ENCODE data around the gene TUBA1A. TPM values are rescaled to one million over a fixed set of nuclear protein-coding genes. Genes with fewer than 3 reads are reported as not detected.
"Not testable (repeated sequence)": the region's sequence is repeated elsewhere in the genome, so short reads cannot be mapped to it uniquely, and the experiment has no call there.

Gene TUBA1A
- total RNA-seq, 1 experiment from 2014 or later, result 9.8 TPM

- DNase-seq (ENCODE audit: unreplicated experiment); H3K9me3 Mint-ChIP-seq (ENCODE audit: unreplicated experiment); H3K27me3 Mint-ChIP-seq (ENCODE audit: insufficient read depth, unreplicated experiment); intact Hi-C loops (cut with micrococcal nuclease); H3K4me1 Mint-ChIP-seq (ENCODE audit: insufficient read depth, unreplicated experiment); BruUV-seq (replicated peaks); H3K4me3 Mint-ChIP-seq (ENCODE audit: unreplicated experiment); H3K27ac Mint-ChIP-seq (ENCODE audit: low read depth, unreplicated experiment): not testable (repeated sequence)
- POLR2A ChIA-PET, result interaction anchor here (1.6 kb wide), 1 partner anchor 8 kb away, joined by 3 read pairs; no protein-coding TSS in a partner anchor
- CTCF ChIA-PET, result interaction anchor here (0.6 to 1.7 kb wide), 3 partner anchors 10 to 95 kb away, joined by 3 to 4 read pairs (median 3); no protein-coding TSS in a partner anchor
- H3K36me3 Mint-ChIP-seq (ENCODE audit: insufficient read depth, unreplicated experiment), result peaks cover 12% of the 10 kb centered on the region
Measured at GRCh38 chr12:49183214-49183950, 5.5 kb downstream of the TUBA1A start.

DNA sequence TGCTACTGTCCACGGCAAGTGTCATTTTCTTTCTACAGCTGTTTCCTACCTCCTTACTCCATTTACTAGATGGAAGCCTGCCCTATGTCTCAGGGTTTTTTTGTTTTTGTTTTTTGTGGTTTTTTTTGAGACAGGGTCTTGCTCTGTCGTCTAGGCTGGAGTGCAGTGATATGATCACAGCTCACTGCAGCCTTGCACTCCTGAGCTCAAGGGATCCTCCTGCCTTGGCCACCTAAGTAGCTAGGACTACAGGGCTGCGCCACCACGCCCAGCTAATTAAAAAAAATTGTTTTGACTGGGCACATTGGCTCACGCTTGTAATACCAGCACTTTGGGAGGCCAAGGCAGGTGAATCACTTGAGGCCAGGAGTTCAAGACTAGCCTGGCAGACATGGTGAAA, 14.7 kb downstream of the TUBA1A start:
- ChIA-PET POLR2A (interaction anchor here (0.6 to 1.0 kb wide), 2 partner anchors 14 to 110 kb away, joined by 4 to 5 read pairs; no protein-coding TSS in a partner anchor), CTCF (interaction anchor here (1.0 to 2.8 kb wide), 3 partner anchors 9 to 86 kb away, joined by 3 to 15 read pairs (median 3); no protein-coding TSS in a partner anchor)
- Mint-ChIP-seq H3K36me3 (ENCODE audit: insufficient read depth, unreplicated experiment) (no peaks in the 10 kb centered on the region), H3K9me3 (ENCODE audit: unreplicated experiment) (no peaks in the 10 kb centered on the region), H3K27me3 (ENCODE audit: insufficient read depth, unreplicated experiment) (no peaks in the 10 kb centered on the region), H3K27ac (ENCODE audit: low read depth, unreplicated experiment) (no peak overlapping the region), H3K4me1 (ENCODE audit: insufficient read depth, unreplicated experiment) (no peaks in the 10 kb centered on the region), H3K4me3 (ENCODE audit: unreplicated experiment) (no peak overlapping the region)
- TF ChIP-seq, protein P1, sequence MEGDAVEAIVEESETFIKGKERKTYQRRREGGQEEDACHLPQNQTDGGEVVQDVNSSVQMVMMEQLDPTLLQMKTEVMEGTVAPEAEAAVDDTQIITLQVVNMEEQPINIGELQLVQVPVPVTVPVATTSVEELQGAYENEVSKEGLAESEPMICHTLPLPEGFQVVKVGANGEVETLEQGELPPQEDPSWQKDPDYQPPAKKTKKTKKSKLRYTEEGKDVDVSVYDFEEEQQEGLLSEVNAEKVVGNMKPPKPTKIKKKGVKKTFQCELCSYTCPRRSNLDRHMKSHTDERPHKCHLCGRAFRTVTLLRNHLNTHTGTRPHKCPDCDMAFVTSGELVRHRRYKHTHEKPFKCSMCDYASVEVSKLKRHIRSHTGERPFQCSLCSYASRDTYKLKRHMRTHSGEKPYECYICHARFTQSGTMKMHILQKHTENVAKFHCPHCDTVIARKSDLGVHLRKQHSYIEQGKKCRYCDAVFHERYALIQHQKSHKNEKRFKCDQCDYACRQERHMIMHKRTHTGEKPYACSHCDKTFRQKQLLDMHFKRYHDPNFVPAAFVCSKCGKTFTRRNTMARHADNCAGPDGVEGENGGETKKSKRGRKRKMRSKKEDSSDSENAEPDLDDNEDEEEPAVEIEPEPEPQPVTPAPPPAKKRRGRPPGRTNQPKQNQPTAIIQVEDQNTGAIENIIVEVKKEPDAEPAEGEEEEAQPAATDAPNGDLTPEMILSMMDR (IDR thresholded peaks at IDR 0.05; ENCODE audit: unreplicated experiment), result no peak
- intact Hi-C loops (cut with micrococcal nuclease), result no loop called here
- BruUV-seq (replicated peaks), result no TSS peak
- no peak for DNase-seq (ENCODE audit: unreplicated experiment)

DNA sequence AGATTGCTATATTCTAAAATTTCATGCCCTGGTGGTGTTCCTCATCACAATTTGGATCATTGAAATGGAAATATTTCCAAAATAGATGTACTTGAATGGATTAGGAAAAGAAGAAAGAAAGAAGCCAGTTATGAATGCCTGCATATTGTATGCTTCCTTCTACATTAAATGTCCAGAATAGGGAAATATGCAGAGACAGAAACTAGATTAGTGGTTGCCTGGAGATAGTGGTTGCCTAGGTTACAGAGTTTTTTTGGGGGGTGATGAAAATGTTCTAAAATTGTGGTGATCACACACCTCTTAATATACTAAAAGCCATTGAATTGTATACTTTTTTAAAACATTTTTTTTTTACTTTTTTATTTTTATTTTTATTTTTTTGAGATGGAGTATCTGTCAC, 18.0 kb downstream of the TUBA1A start:
- BruUV-seq (replicated peaks), result no TSS peak
- POLR2A ChIA-PET, result no interaction called here
- Mint-ChIP-seq H3K9me3 (ENCODE audit: unreplicated experiment) (no peaks in the 10 kb centered on the region), H3K4me3 (ENCODE audit: unreplicated experiment) (no peak overlapping the region), H3K27me3 (ENCODE audit: insufficient read depth, unreplicated experiment) (no peaks in the 10 kb centered on the region), H3K27ac (ENCODE audit: low read depth, unreplicated experiment) (no peak overlapping the region), H3K36me3 (ENCODE audit: insufficient read depth, unreplicated experiment) (no peaks in the 10 kb centered on the region), H3K4me1 (ENCODE audit: insufficient read depth, unreplicated experiment) (no peaks in the 10 kb centered on the region)
- CTCF ChIA-PET, result interaction anchor here (0.6 kb wide), 1 partner anchor 29 kb away, joined by 4 read pairs; no protein-coding TSS in a partner anchor
- TF ChIP-seq, protein P1 (IDR thresholded peaks at IDR 0.05; ENCODE audit: unreplicated experiment), result no peak
- intact Hi-C loops (cut with micrococcal nuclease), result no loop called here
- no peak for DNase-seq (ENCODE audit: unreplicated experiment)

- TF ChIP-seq, protein P1 (IDR thresholded peaks at IDR 0.05; ENCODE audit: unreplicated experiment), result no peak
- H3K4me1 Mint-ChIP-seq (ENCODE audit: insufficient read depth, unreplicated experiment), result no peaks in the 10 kb centered on the region
- DNase-seq (ENCODE audit: unreplicated experiment), result no peak
- BruUV-seq (replicated peaks), result no TSS peak
- H3K27me3 Mint-ChIP-seq (ENCODE audit: insufficient read depth, unreplicated experiment), result no peaks in the 10 kb centered on the region
- H3K27ac Mint-ChIP-seq (ENCODE audit: low read depth, unreplicated experiment), result no peak overlapping the region
- POLR2A ChIA-PET, result no interaction called here
- CTCF ChIA-PET, result no interaction called here
- H3K9me3 Mint-ChIP-seq (ENCODE audit: unreplicated experiment), result no peaks in the 10 kb centered on the region
- H3K36me3 Mint-ChIP-seq (ENCODE audit: insufficient read depth, unreplicated experiment), result no peaks in the 10 kb centered on the region
- intact Hi-C loops (cut with micrococcal nuclease), result no loop called here
- no peak overlapping the region for H3K4me3 Mint-ChIP-seq (ENCODE audit: unreplicated experiment)
Measured at GRCh38 chr12:49165114-49165513, 23.8 kb downstream of the TUBA1A start.

DNA sequence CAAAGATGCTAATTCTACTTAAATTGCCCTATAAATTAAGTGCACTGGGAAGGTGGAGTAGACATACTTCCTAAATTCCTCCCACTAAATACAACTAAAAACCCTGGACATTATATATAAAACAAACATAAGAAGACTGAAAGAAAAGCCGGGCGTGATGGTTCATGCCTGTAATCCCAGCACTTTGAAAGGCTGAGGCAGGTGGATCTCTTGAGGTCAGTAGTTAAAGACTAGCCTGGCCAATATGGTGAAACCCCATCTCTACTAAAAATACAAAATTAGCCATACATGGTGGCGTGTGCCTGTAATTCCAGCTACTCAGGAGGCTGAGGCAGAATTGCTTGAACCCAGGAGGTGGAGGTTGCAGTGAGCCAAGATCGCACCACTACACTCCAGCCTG, 27.0 kb downstream of the TUBA1A start:
- H3K4me3 Mint-ChIP-seq (ENCODE audit: unreplicated experiment); BruUV-seq (replicated peaks); H3K27me3 Mint-ChIP-seq (ENCODE audit: insufficient read depth, unreplicated experiment); H3K9me3 Mint-ChIP-seq (ENCODE audit: unreplicated experiment); DNase-seq (ENCODE audit: unreplicated experiment); H3K36me3 Mint-ChIP-seq (ENCODE audit: insufficient read depth, unreplicated experiment); H3K27ac Mint-ChIP-seq (ENCODE audit: low read depth, unreplicated experiment); intact Hi-C loops (cut with micrococcal nuclease); POLR2A ChIA-PET; H3K4me1 Mint-ChIP-seq (ENCODE audit: insufficient read depth, unreplicated experiment): not testable (repeated sequence)
- CTCF ChIA-PET, result interaction anchor here (0.6 to 0.7 kb wide), 4 partner anchors 9 to 175 kb away, joined by 3 read pairs; partner anchors contain the start of gene C1QL4
